H54 (cell line): ENCODE measurements around the gene KRTAP10-5.

ENCODE experiments used
- DNase-seq: peaks from one replicate; pipeline ENCODE4 v3.0.0; 2011; ENCODE audit warnings: low spot score, mixed read lengths; ENCODE audit not compliant: insufficient read length
- FAIRE-seq: peaks from 3 replicates; lab custom pipeline; 2011; peaks lifted over from hg19 to GRCh38; lab: Jason Lieb, UNC
- POLR2A ChIP-seq: IDR thresholded peaks from 2 replicates; pipeline ENCODE4 v1.6.1; 2011; ENCODE audit warnings: low read depth, mild to moderate bottlenecking, low read length

Gene KRTAP10-5

GRCh38 chr21:44533121-44533890 lies 47.1 kb downstream of the KRTAP10-5 start:
- FAIRE-seq (no peak), DNase-seq (no peak)
- no peak for TF ChIP-seq POLR2A

GRCh38 chr21:44532712-44533111 lies 47.7 kb downstream of the KRTAP10-5 start:
- TF ChIP-seq POLR2A = no peak
- no peak for FAIRE-seq
- DNase-seq = no peak

- TF ChIP-seq POLR2A = no peak
- FAIRE-seq = no peak
- no peak for DNase-seq
These were observed 48.5 kb downstream of the KRTAP10-5 start for GRCh38 chr21:44531606-44532564.

- no peak for TF ChIP-seq POLR2A
- DNase-seq = no peak
- no peak for FAIRE-seq
These were observed 49.4 kb downstream of the KRTAP10-5 start for GRCh38 chr21:44530903-44531605.

GRCh38 chr21:44530221-44530902 lies 50.0 kb downstream of the KRTAP10-5 start:
- no peak for FAIRE-seq
- no peak for TF ChIP-seq POLR2A

GRCh38 chr21:44529503-44530125 lies 50.8 kb downstream of the KRTAP10-5 start:
- DNase-seq (no peak), FAIRE-seq (no peak)
- TF ChIP-seq POLR2A = no peak

More at GRCh38 chr21:44530221-44530902, 50.0 kb downstream of the KRTAP10-5 start:
- no peak for DNase-seq
